PFSK-1 (cell line): ENCODE results near the gene SETDB1.

Source experiments
- FOXP2 ChIP-seq: optimal IDR thresholded peaks from 2 replicates; pipeline ENCODE3; 2011; ENCODE audit warnings: borderline replicate concordance, control low read depth, inconsistent platforms; ENCODE audit not compliant: insufficient read depth; ENCODE audit errors: extremely low read length, extremely low read depth
- POLR2AphosphoS5 ChIP-seq: IDR thresholded peaks from 2 replicates; pipeline ENCODE4 v1.6.1; 2012; ENCODE audit warnings: low read depth, mild to moderate bottlenecking, control low read depth, low read length, moderate library complexity
- REST ChIP-seq, 2 experiments: IDR thresholded peaks; 2 replicates each; pipeline versions ENCODE4 v1.6.1 to v1.8.0; 2011 to 2012; ENCODE audit warnings: low read depth in 2 of 2, low read length in 2 of 2, control low read depth in 1 of 2, inconsistent platforms in 1 of 2, mild to moderate bottlenecking in 1 of 2, moderate library complexity in 1 of 2; ENCODE audit not compliant: insufficient read depth in 1 of 2

- TF ChIP-seq POLR2AphosphoS5 (no peak), REST (IDR thresholded peaks at IDR 0.05; ENCODE audit: insufficient read depth in 1 of 2, low read depth in 2 of 2, low read length in 2 of 2) (no peak), FOXP2 (no peak)
Measured at GRCh38 chr1:150981805-150982712, 55.9 kb downstream of the SETDB1 start, which contains the start of gene ANXA9.
